SK-N-SH treated with all-trans-retinoic acid at 6 μM for 48 hours (cell line): ENCODE measurements around the gene DGCR2.

Source experiments
- ATAC-seq: fragments of 200-7000 bp; cut with Tn5 transposase; 3 replicates; pipeline ENCODE4 v1.9.1; 2020; ENCODE audit warnings: mild to moderate bottlenecking, moderate library complexity
- ARNTL ChIP-seq: fragments of 450-650 bp; formaldehyde crosslinking; IDR thresholded peaks from 2 replicates; pipeline ENCODE4 v1.5.0; 2020; ENCODE audit warnings: low read depth, mild to moderate bottlenecking, moderate library complexity, borderline replicate concordance
- BACH2 ChIP-seq: fragments of 250-450 bp; sonication (Bioruptor Pico); IDR thresholded peaks from 2 replicates; pipeline ENCODE4 v1.9.0; 2021; ENCODE audit warnings: mild to moderate bottlenecking, borderline replicate concordance
- CREB5 ChIP-seq: fragments of 250-450 bp; sonication (Bioruptor Pico); IDR thresholded peaks from 2 replicates; pipeline ENCODE4 v1.5.1; 2020; ENCODE audit warnings: low read depth, mild to moderate bottlenecking, moderate library complexity
- CSDC2 ChIP-seq: fragments of 250-450 bp; sonication (Bioruptor Pico); IDR thresholded peaks from 2 replicates; pipeline ENCODE4 v1.5.0; 2020; ENCODE audit warnings: mild to moderate bottlenecking, moderate library complexity
- CSRNP3 ChIP-seq: fragments of 250-450 bp; sonication (Bioruptor Pico); IDR thresholded peaks from 2 replicates; pipeline ENCODE4 v1.5.1; 2021; ENCODE audit warnings: mild to moderate bottlenecking, moderate library complexity
- ESRRG ChIP-seq: fragments of 250-450 bp; sonication (Bioruptor Pico); IDR thresholded peaks from 2 replicates; pipeline ENCODE4 v1.6.1; 2021; ENCODE audit warnings: mild to moderate bottlenecking
- GLIS3 ChIP-seq: fragments of 250-450 bp; sonication (Bioruptor Pico); IDR thresholded peaks from 2 replicates; pipeline ENCODE4 v1.5.0; 2020; ENCODE audit warnings: mild to moderate bottlenecking, moderate library complexity
- OSR1 ChIP-seq: fragments of 250-450 bp; sonication (Bioruptor Pico); IDR thresholded peaks from 2 replicates; pipeline ENCODE4 v1.8.0; 2022; ENCODE audit warnings: moderate library complexity, mild to moderate bottlenecking, inconsistent platforms
- TCF4 ChIP-seq: fragments of 250-450 bp; sonication (Bioruptor Pico); IDR thresholded peaks from 2 replicates; pipeline ENCODE4 v1.8.0; 2021; ENCODE audit warnings: mild to moderate bottlenecking, moderate library complexity, borderline replicate concordance
- TOX ChIP-seq: fragments of 250-450 bp; sonication (Bioruptor Pico); IDR thresholded peaks from 2 replicates; pipeline ENCODE4 v1.8.0; 2021; ENCODE audit warnings: mild to moderate bottlenecking, moderate library complexity, borderline replicate concordance
- ZC3H10 ChIP-seq: fragments of 250-450 bp; sonication (Bioruptor Pico); IDR thresholded peaks from 2 replicates; pipeline ENCODE4 v1.5.1; 2021; ENCODE audit warnings: mild to moderate bottlenecking, moderate library complexity
- ZFP3 ChIP-seq: fragments of 250-450 bp; sonication (Bioruptor Pico); IDR thresholded peaks from 2 replicates; pipeline ENCODE4 v1.5.0; 2020; ENCODE audit warnings: mild to moderate bottlenecking, moderate library complexity
- ZFP30 ChIP-seq: fragments of 450-650 bp; formaldehyde crosslinking; IDR thresholded peaks from 2 replicates; pipeline ENCODE4 v1.5.0; 2022; ENCODE audit warnings: mild to moderate bottlenecking, moderate library complexity
- ZNF565 ChIP-seq: fragments of 450-650 bp; formaldehyde crosslinking; conservative IDR thresholded peaks from 2 replicates; pipeline ENCODE4 v1.5.0; 2020; ENCODE audit warnings: low read depth, mild to moderate bottlenecking, moderate library complexity
- ZNF70 ChIP-seq: fragments of 450-650 bp; formaldehyde crosslinking; IDR thresholded peaks from 2 replicates; pipeline ENCODE4 v1.5.0; 2020; ENCODE audit warnings: mild to moderate bottlenecking, moderate library complexity
- TF ChIP-seq, protein P1 (sequence below): fragments of 250-450 bp; sonication (Bioruptor Pico); IDR thresholded peaks from 2 replicates; pipeline ENCODE4 v1.5.0; 2020; ENCODE audit warnings: mild to moderate bottlenecking, moderate library complexity
- TF ChIP-seq, protein P2 (sequence below): fragments of 250-450 bp; sonication (Bioruptor Pico); IDR thresholded peaks from 2 replicates; pipeline ENCODE4 v1.8.0; 2020; ENCODE audit warnings: mild to moderate bottlenecking, moderate library complexity, borderline replicate concordance
- TF ChIP-seq, protein P3 (sequence below): fragments of 250-450 bp; sonication (Bioruptor Pico); IDR thresholded peaks from 2 replicates; pipeline ENCODE4 v1.8.0; 2021; ENCODE audit warnings: low read depth, mild to moderate bottlenecking, moderate library complexity, borderline replicate concordance

The DGCR2 gene

DNA sequence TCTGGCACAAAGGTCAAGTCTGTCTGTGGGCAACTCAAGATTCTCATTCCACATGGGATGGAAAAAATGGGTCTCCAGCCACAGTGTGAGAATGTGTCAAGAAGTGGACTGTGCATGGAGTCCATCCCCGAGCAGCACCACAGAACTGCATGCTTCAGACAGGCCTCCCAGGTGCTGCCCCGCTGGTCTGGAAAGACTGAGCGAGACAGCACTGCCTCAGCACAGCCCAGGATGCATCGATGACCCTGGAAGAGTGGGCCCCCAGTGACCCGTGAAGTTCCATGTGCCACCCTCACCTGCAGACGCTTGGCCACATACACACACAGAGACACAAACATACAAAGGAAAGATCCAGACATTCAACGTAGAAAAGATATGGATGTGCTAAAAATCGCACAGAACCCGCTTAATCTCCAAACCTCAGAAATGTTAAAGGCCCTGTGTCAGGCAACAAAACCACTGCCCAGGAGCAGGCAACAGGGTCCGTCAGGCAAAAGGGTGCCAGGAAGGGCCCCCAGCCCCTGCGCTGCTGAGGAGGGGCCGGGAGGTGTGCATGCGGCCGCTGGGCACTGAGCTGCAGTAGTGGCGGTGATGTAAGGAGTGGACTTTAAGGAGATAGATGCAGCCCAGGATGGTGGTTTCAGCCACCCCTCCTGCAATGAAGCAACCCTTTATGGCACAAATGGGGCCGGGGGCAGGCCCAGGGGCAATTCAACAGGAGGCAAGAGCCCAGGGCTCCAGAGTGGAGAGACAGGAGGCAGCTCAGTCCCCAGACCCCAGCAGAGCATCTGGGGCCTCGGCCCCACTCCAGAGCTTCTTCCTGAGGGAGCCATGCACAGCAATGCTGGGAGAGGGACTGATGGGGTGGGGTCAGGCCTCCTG lies 84.7 kb downstream of the DGCR2 start:
- ATAC-seq = no peak
- TF ChIP-seq ARNTL (CRISPR knock-in tag) = no peak
- TF ChIP-seq, protein P1, sequence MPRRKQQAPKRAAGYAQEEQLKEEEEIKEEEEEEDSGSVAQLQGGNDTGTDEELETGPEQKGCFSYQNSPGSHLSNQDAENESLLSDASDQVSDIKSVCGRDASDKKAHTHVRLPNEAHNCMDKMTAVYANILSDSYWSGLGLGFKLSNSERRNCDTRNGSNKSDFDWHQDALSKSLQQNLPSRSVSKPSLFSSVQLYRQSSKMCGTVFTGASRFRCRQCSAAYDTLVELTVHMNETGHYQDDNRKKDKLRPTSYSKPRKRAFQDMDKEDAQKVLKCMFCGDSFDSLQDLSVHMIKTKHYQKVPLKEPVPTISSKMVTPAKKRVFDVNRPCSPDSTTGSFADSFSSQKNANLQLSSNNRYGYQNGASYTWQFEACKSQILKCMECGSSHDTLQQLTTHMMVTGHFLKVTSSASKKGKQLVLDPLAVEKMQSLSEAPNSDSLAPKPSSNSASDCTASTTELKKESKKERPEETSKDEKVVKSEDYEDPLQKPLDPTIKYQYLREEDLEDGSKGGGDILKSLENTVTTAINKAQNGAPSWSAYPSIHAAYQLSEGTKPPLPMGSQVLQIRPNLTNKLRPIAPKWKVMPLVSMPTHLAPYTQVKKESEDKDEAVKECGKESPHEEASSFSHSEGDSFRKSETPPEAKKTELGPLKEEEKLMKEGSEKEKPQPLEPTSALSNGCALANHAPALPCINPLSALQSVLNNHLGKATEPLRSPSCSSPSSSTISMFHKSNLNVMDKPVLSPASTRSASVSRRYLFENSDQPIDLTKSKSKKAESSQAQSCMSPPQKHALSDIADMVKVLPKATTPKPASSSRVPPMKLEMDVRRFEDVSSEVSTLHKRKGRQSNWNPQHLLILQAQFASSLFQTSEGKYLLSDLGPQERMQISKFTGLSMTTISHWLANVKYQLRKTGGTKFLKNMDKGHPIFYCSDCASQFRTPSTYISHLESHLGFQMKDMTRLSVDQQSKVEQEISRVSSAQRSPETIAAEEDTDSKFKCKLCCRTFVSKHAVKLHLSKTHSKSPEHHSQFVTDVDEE (CRISPR knock-in tag) = no peak
- TF ChIP-seq ZFP30 (CRISPR knock-in tag) = no peak
- TF ChIP-seq OSR1 (CRISPR knock-in tag) = no peak
- TF ChIP-seq BACH2 (CRISPR knock-in tag) = no peak

DNA sequence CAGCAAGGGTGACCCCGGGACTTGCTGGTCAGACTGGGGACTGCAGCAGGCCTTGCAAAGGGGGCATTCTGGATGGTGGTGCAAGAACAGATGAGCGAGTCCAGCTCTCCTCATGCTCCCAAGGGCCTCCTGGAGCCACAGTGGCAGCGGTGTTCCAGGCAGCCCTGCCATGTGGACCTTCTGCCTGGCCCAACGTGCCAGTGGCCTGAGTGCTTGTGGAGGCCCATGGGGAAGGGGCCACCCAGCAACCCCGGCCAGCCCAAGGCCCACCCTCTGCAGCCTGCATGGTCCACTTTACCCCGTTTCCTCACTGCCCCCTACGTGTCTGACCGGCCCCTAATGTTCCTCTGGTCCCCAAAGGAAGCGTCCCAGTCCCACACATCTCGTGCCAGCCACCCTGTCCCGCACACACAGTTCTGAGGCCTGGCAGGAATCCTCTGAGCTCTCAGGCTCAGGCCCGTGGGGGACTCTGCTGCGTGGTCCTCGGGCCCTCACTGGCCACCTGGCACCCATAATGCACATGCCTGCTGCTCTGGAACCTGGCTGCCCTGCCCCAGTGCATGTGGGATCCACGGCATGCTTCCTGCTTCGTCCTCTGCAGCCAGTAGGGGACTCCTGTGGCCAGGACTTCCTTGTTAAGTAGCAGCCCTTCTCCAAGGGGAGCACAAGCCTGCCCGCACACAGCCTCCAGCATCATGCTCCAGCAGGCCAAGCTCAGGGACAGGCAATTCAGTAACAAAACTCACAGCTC lies 85.5 kb downstream of the DGCR2 start:
- TF ChIP-seq ARNTL (CRISPR knock-in tag) (no peak), TOX (CRISPR knock-in tag) (no peak)
- peak; percentile 20; the same call in 2 of the 3 replicates for ATAC-seq

- TF ChIP-seq TOX (CRISPR knock-in tag) (no peak), ZC3H10 (no peak), ZNF565 (CRISPR knock-in tag) (no peak), ZFP3 (no peak), CREB5 (CRISPR knock-in tag) (no peak), ZNF70 (CRISPR knock-in tag) (no peak), CSDC2 (CRISPR knock-in tag) (no peak), CSRNP3 (CRISPR knock-in tag) (no peak), ZFP30 (CRISPR knock-in tag) (no peak), BACH2 (CRISPR knock-in tag) (no peak), OSR1 (CRISPR knock-in tag) (no peak), GLIS3 (CRISPR knock-in tag) (no peak), ESRRG (CRISPR knock-in tag) (no peak), TCF4 (CRISPR knock-in tag) (no peak)
- TF ChIP-seq, protein P2, sequence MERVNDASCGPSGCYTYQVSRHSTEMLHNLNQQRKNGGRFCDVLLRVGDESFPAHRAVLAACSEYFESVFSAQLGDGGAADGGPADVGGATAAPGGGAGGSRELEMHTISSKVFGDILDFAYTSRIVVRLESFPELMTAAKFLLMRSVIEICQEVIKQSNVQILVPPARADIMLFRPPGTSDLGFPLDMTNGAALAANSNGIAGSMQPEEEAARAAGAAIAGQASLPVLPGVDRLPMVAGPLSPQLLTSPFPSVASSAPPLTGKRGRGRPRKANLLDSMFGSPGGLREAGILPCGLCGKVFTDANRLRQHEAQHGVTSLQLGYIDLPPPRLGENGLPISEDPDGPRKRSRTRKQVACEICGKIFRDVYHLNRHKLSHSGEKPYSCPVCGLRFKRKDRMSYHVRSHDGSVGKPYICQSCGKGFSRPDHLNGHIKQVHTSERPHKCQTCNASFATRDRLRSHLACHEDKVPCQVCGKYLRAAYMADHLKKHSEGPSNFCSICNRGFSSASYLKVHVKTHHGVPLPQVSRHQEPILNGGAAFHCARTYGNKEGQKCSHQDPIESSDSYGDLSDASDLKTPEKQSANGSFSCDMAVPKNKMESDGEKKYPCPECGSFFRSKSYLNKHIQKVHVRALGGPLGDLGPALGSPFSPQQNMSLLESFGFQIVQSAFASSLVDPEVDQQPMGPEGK = no peak
- TF ChIP-seq, protein P3, sequence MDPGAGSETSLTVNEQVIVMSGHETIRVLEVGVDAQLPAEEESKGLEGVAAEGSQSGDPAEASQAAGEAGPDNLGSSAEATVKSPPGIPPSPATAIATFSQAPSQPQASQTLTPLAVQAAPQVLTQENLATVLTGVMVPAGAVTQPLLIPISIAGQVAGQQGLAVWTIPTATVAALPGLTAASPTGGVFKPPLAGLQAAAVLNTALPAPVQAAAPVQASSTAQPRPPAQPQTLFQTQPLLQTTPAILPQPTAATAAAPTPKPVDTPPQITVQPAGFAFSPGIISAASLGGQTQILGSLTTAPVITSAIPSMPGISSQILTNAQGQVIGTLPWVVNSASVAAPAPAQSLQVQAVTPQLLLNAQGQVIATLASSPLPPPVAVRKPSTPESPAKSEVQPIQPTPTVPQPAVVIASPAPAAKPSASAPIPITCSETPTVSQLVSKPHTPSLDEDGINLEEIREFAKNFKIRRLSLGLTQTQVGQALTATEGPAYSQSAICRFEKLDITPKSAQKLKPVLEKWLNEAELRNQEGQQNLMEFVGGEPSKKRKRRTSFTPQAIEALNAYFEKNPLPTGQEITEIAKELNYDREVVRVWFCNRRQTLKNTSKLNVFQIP = no peak
- TF ChIP-seq, protein P1 (CRISPR knock-in tag) = no peak
- no peak for ATAC-seq
Measured at GRCh38 chr22:19036229-19036522, 86.0 kb downstream of the DGCR2 start.
